Measurements from ENCODE around the gene PLSCR2.
"Not testable (repeated sequence)": the region's sequence is repeated elsewhere in the genome, so short reads cannot be mapped to it uniquely, and the experiment has no call there.

The PLSCR2 gene

DNA sequence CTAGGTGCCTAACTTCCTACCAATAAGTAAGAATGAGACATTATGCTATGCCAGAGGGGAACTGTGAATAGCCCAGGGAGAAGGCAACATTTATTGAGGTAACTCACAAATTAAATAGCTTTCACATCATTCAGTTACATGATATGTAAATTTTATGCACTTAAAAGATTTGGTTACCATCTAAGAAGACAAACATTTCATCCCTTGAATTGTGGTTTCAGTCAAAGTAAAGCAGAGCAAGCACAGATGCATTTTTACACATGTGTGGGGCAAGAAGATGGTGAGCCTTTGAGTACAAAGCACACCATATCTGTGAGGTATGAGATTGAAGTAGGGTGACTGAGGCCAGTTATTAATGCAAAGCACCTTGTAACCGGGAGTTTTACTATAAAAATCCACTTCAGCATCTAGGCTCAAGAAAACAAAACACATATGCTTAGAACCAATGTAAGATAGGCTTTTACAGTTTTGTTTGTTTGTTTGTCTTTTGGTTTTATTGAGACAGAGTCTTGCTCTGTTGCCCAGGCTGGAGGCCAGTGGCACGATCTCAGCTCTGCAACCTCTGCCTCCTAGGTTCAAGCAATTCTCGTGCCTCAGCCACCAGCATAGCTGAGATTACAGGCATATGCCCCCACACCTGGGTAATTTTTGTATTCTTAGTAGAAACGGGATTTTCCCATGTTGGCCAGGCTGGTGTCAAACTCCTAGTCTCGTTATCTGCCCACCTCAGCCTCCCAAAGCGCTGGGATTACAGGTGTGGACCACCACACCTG, 3.5 kb downstream of the PLSCR2 start:
- H3K27ac ChIP-seq (ENCODE audit: insufficient read depth, low read length, poor library complexity, severe bottlenecking) = no peak overlapping the region
- no peaks in the 10 kb centered on the region for H3K36me3 ChIP-seq (ENCODE audit: control insufficient read depth, insufficient read depth, low read length)
- H3K4me3 ChIP-seq (ENCODE audit: insufficient read depth, low read depth, low read length, poor library complexity, severe bottlenecking) = no peak overlapping the region
- H3K4me1 ChIP-seq (ENCODE audit: control insufficient read depth, insufficient read depth, low read length, poor library complexity, severe bottlenecking) = no peaks in the 10 kb centered on the region
- no peaks in the 10 kb centered on the region for H3K27me3 ChIP-seq (replicated peaks; ENCODE audit: control insufficient read depth, insufficient read depth, low read length, poor library complexity, severe bottlenecking)
- no peak for DNase-seq
- H3K9me3 ChIP-seq (ENCODE audit: control insufficient read depth, low read length) = no peaks in the 10 kb centered on the region

- Histone ChIP-seq H3K27ac (ENCODE audit: insufficient read depth, low read length, poor library complexity, severe bottlenecking) (no peak overlapping the region), H3K4me3 (ENCODE audit: insufficient read depth, low read depth, low read length, poor library complexity, severe bottlenecking) (no peak overlapping the region), H3K27me3 (replicated peaks; ENCODE audit: control insufficient read depth, insufficient read depth, low read length, poor library complexity, severe bottlenecking) (no peaks in the 10 kb centered on the region), H3K36me3 (ENCODE audit: control insufficient read depth, insufficient read depth, low read length) (no peaks in the 10 kb centered on the region), H3K4me1 (ENCODE audit: control insufficient read depth, insufficient read depth, low read length, poor library complexity, severe bottlenecking) (no peaks in the 10 kb centered on the region), H3K9me3 (ENCODE audit: control insufficient read depth, low read length) (no peaks in the 10 kb centered on the region)
- no peak for DNase-seq
These were observed 4.6 kb downstream of the PLSCR2 start for GRCh38 chr3:146464783-146465182.

DNA sequence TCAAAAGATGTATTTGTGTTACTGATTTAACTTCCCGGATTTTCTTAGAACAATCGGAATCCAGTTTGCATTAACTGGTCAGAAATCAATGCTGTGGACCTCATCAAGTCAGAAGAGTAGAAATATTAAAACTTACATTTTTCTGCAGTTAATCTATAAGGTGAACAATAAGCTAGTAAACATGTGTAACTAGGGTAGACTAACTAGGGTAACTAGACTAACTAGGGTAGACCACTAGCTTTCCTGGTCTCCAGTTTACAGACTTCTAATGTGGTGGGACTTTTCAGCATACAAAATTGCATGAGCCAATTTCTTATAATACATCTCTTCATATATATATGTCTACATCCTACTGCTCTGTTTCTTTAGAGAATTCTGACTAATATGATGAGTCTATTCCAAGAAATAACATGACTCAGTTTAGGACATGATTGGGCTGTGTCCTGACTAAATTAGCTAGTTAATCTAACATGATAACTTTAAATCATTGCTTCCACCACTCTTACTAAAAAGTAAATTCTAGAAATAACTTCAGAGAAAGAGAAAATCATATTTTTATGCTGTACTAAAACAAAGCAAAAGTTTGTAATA, 5.3 kb downstream of the PLSCR2 start:
- H3K27ac ChIP-seq (ENCODE audit: insufficient read depth, low read length, poor library complexity, severe bottlenecking) = no peak overlapping the region
- H3K9me3 ChIP-seq (ENCODE audit: control insufficient read depth, low read length) = no peaks in the 10 kb centered on the region
- DNase-seq = no peak
- H3K36me3 ChIP-seq (ENCODE audit: control insufficient read depth, insufficient read depth, low read length) = no peaks in the 10 kb centered on the region
- H3K4me3 ChIP-seq (ENCODE audit: insufficient read depth, low read depth, low read length, poor library complexity, severe bottlenecking) = no peak overlapping the region
- no peaks in the 10 kb centered on the region for H3K4me1 ChIP-seq (ENCODE audit: control insufficient read depth, insufficient read depth, low read length, poor library complexity, severe bottlenecking)
- no peaks in the 10 kb centered on the region for H3K27me3 ChIP-seq (replicated peaks; ENCODE audit: control insufficient read depth, insufficient read depth, low read length, poor library complexity, severe bottlenecking)

DNA sequence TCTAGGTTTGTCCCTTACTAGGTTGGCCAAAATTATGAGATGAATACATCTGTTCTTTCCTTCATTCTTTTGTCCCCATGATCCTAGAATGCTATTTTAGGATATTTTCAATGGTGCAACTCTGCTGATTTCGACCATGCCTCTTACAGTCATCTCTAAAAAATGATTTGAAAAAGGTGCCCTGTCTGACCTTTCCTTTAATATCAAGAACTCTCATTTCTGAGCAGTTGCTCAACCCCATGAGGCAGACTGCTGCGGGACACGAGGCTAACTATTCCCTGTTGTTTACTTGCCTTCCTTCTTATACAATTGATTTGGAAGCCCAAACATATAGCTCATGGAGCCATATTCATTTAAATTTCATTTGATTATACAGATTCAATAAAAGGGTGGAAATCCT, 14.6 kb downstream of the PLSCR2 start:
- no peak overlapping the region for H3K27ac ChIP-seq (ENCODE audit: insufficient read depth, low read length, poor library complexity, severe bottlenecking)
- DNase-seq = no peak
- H3K9me3 ChIP-seq (ENCODE audit: control insufficient read depth, low read length) = no peaks in the 10 kb centered on the region
- H3K27me3 ChIP-seq (replicated peaks; ENCODE audit: control insufficient read depth, insufficient read depth, low read length, poor library complexity, severe bottlenecking) = no peaks in the 10 kb centered on the region
- no peaks in the 10 kb centered on the region for H3K36me3 ChIP-seq (ENCODE audit: control insufficient read depth, insufficient read depth, low read length)
- H3K4me1 ChIP-seq (ENCODE audit: control insufficient read depth, insufficient read depth, low read length, poor library complexity, severe bottlenecking) = no peaks in the 10 kb centered on the region
- H3K4me3 ChIP-seq (ENCODE audit: insufficient read depth, low read depth, low read length, poor library complexity, severe bottlenecking) = no peak overlapping the region

DNA sequence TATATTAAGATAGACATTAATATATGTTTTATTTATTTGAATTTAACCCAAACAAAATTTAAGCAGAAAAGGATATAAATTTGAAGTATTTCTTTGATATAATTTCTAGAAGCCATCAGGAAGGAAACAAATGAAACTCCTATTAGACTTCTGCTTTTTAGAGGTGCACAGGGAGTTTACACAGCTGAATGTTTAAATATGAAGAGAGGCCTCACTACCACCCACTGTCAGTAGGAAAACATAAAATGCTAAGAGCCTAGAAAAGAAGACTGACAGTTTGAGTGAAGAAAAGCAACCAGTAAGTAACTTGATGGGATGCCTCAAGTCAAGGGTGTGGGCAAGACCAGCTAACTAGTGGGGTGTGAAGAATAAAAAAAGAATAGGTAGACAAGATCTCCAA, 19.7 kb downstream of the PLSCR2 start:
- H3K9me3 ChIP-seq (ENCODE audit: control insufficient read depth, low read length) = no peaks in the 10 kb centered on the region
- H3K36me3 ChIP-seq (ENCODE audit: control insufficient read depth, insufficient read depth, low read length) = no peaks in the 10 kb centered on the region
- H3K27ac ChIP-seq (ENCODE audit: insufficient read depth, low read length, poor library complexity, severe bottlenecking) = no peak overlapping the region
- H3K4me1 ChIP-seq (ENCODE audit: control insufficient read depth, insufficient read depth, low read length, poor library complexity, severe bottlenecking) = no peaks in the 10 kb centered on the region
- H3K27me3 ChIP-seq (replicated peaks; ENCODE audit: control insufficient read depth, insufficient read depth, low read length, poor library complexity, severe bottlenecking) = no peaks in the 10 kb centered on the region
- DNase-seq = no peak
- no peak overlapping the region for H3K4me3 ChIP-seq (ENCODE audit: insufficient read depth, low read depth, low read length, poor library complexity, severe bottlenecking)

GRCh38 chr3:146449076-146449475, 20.3 kb downstream of the PLSCR2 start:
- Histone ChIP-seq H3K9me3 (ENCODE audit: control insufficient read depth, low read length) (no peaks in the 10 kb centered on the region), H3K27ac (ENCODE audit: insufficient read depth, low read length, poor library complexity, severe bottlenecking) (no peak overlapping the region), H3K4me1 (ENCODE audit: control insufficient read depth, insufficient read depth, low read length, poor library complexity, severe bottlenecking) (no peaks in the 10 kb centered on the region), H3K36me3 (ENCODE audit: control insufficient read depth, insufficient read depth, low read length) (no peaks in the 10 kb centered on the region), H3K27me3 (replicated peaks; ENCODE audit: control insufficient read depth, insufficient read depth, low read length, poor library complexity, severe bottlenecking) (no peaks in the 10 kb centered on the region), H3K4me3 (ENCODE audit: insufficient read depth, low read depth, low read length, poor library complexity, severe bottlenecking) (no peak overlapping the region)
- DNase-seq = no peak

DNA sequence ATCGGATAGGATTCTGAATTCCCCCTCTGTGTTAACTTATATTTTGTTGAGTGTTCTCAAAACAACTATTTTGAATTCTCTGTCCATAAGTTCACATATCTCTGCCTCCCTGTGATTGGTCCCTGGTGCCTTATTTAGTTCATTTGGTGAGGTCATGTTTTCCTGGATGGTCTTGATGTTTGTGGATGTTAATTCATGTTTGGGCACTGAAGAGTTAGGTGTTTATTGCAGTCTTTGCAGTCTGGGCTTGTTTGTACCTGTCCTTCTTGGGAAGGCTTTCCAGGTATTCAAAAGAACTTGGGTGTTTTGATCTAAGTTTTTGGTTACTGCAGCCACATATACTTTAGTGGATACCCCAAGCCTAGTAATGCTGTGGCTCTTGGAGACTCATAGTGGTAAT, 23.3 kb downstream of the PLSCR2 start:
- Histone ChIP-seq H3K4me3 (ENCODE audit: insufficient read depth, low read depth, low read length, poor library complexity, severe bottlenecking) (no peak overlapping the region), H3K36me3 (ENCODE audit: control insufficient read depth, insufficient read depth, low read length) (no peaks in the 10 kb centered on the region), H3K27ac (ENCODE audit: insufficient read depth, low read length, poor library complexity, severe bottlenecking) (no peak overlapping the region), H3K27me3 (replicated peaks; ENCODE audit: control insufficient read depth, insufficient read depth, low read length, poor library complexity, severe bottlenecking) (no peaks in the 10 kb centered on the region), H3K9me3 (ENCODE audit: control insufficient read depth, low read length) (no peaks in the 10 kb centered on the region), H3K4me1 (ENCODE audit: control insufficient read depth, insufficient read depth, low read length, poor library complexity, severe bottlenecking) (no peaks in the 10 kb centered on the region)
- no peak for DNase-seq

DNA sequence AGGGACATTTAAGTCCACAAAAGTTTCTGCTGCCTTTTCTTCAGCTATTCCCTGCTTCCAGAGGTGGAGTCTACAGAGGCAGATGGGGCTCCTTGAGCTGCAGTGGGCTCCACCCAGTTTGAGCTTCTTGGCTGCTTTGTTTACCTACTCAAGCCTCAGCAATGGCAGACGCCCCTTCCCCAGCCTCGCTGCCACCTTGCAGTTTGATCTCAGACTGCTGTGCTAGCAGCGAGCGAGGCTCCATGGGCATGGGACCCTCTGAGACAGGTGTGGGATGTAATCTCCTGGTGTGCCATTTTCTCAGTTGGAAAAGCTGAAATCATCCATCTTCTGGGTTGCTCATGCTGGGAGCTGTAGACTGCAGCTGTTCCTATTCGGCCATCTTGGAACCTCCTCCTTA, 29.1 kb downstream of the PLSCR2 start:
- not testable (repeated sequence) for H3K27ac ChIP-seq (ENCODE audit: insufficient read depth, low read length, poor library complexity, severe bottlenecking); H3K36me3 ChIP-seq (ENCODE audit: control insufficient read depth, insufficient read depth, low read length)

DNA sequence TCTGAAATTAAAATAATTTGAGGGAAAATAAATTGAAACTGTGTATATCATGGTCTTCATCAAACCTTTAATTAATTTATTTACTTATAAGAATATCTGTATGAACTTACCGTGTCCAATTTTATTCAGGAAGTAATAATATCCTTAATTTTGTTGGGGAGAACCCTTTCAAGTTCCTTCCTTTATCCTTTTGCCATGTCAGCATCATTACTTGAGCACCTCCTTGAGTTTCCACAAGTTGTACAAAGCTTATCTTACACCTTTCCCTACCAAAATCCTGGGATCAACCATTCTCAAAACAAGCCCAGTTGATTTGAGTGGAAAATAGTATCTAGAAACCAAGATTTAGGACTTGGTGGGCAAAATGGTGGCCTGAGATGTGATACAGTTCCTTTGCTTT, 37.3 kb downstream of the PLSCR2 start:
- Histone ChIP-seq H3K4me3 (ENCODE audit: insufficient read depth, low read depth, low read length, poor library complexity, severe bottlenecking) (no peak overlapping the region), H3K27me3 (replicated peaks; ENCODE audit: control insufficient read depth, insufficient read depth, low read length, poor library complexity, severe bottlenecking) (no peaks in the 10 kb centered on the region), H3K9me3 (ENCODE audit: control insufficient read depth, low read length) (no peaks in the 10 kb centered on the region), H3K4me1 (ENCODE audit: control insufficient read depth, insufficient read depth, low read length, poor library complexity, severe bottlenecking) (no peaks in the 10 kb centered on the region), H3K36me3 (ENCODE audit: control insufficient read depth, insufficient read depth, low read length) (no peaks in the 10 kb centered on the region), H3K27ac (ENCODE audit: insufficient read depth, low read length, poor library complexity, severe bottlenecking) (no peak overlapping the region)
- DNase-seq = no peak

More for the DNA sequence above, 29.1 kb downstream of the PLSCR2 start:
- not testable (repeated sequence) for H3K4me1 ChIP-seq (ENCODE audit: control insufficient read depth, insufficient read depth, low read length, poor library complexity, severe bottlenecking); DNase-seq; H3K27me3 ChIP-seq (replicated peaks; ENCODE audit: control insufficient read depth, insufficient read depth, low read length, poor library complexity, severe bottlenecking); H3K9me3 ChIP-seq (ENCODE audit: control insufficient read depth, low read length); H3K4me3 ChIP-seq (ENCODE audit: insufficient read depth, low read depth, low read length, poor library complexity, severe bottlenecking)

- Histone ChIP-seq H3K4me3 (ENCODE audit: insufficient read depth, low read depth, low read length, poor library complexity, severe bottlenecking) (no peak overlapping the region), H3K27ac (ENCODE audit: insufficient read depth, low read length, poor library complexity, severe bottlenecking) (no peak overlapping the region), H3K4me1 (ENCODE audit: control insufficient read depth, insufficient read depth, low read length, poor library complexity, severe bottlenecking) (no peaks in the 10 kb centered on the region), H3K9me3 (ENCODE audit: control insufficient read depth, low read length) (no peaks in the 10 kb centered on the region), H3K27me3 (replicated peaks; ENCODE audit: control insufficient read depth, insufficient read depth, low read length, poor library complexity, severe bottlenecking) (no peaks in the 10 kb centered on the region), H3K36me3 (ENCODE audit: control insufficient read depth, insufficient read depth, low read length) (no peaks in the 10 kb centered on the region)
- DNase-seq = no peak
These were observed 38.1 kb downstream of the PLSCR2 start for GRCh38 chr3:146431240-146431639.
